ENCODE data around the gene MYBL2. TPM values are rescaled to one million over a fixed set of nuclear protein-coding genes. Genes with fewer than 3 reads are reported as not detected.

MYBL2 gene
- total RNA-seq, 1 experiment from 2014 or later, result 53.5 TPM

DNA sequence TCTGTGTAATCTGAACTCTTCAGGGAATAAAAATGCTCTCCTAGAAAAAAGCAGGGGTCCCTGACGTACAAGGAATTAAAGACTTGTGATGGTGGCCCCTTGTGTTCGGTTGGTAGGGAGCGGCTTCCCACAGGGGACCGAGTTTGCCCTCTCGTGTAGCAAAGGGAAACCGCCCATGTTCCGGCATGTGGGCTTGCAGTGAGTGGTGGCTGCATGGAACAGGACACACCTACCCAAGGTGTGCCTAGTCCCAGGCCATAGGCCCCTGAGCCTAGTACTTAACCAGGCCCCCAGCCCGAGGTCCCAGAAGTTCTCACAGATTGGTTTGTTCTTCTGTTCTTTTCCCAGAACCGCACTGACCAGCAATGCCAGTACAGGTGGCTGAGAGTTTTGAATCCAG is 15.5 kb downstream of the MYBL2 start:
- DNase-seq (ENCODE audit: low read depth), result no peak

DNA sequence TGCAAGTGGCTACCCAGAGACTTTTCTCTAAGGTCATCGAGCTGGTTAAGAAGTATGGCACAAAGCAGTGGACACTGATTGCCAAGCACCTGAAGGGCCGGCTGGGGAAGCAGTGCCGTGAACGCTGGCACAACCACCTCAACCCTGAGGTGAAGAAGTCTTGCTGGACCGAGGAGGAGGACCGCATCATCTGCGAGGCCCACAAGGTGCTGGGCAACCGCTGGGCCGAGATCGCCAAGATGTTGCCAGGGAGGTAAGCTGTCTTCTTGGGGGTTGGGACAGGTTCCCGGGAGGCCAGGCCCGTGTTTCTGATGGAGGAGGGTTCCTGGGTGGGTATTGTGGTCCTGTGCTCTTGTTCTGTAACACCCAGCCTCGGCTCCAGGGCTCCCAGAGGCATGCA is 19.9 kb downstream of the MYBL2 start:
- no peak for DNase-seq (ENCODE audit: low read depth)

DNA sequence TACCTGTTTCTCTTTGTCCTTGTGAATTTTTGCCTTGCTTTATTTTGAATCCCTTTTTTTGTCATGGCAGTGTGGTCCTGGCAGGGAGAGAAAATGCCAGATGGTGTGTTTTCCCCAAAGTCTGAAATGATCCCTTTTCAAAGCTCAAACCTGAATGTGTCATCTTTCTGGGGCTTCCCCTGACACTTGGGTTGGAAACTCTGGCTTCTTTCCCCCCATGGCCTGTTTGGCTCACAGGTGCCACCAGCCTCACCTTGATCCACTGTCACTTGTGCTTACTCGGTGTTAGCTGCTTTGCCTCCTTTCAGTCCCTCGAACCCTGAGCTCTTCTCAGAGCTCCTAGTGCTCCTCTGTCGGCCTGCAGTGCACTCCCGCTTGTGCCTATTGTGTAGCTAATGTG is 22.3 kb downstream of the MYBL2 start:
- DNase-seq (ENCODE audit: low read depth), result no peak

DNA sequence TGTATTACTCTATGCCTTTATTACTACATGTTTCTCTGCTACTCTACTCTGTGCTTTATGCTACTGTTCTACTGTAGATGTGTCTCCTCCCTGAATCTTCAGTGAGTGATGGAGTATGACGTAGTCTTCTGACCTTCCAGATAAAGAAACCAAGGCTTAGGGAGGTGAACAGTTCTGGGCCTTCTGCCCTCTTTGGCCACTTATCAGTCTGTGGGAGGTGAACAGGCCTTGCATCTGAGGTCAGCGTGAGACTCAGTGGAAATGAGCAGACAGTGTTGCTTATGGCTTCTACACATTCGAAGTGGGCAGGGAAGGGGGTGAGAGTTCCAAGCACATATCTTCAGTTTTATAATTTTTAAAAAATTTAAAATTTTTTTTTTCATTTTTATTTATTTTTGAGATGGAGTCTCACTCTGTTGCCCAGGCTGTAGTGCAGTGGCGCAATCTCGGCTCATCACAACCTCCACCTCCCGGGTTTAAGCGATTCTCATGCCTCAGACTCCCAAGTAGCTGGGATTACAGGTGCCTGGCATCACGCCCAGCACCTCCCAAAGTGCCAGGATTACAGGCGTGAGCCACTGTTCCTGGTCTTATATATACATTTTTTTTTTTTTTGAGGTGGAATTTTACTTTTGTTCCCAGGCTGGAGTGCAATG is 24.2 kb downstream of the MYBL2 start:
- no peak for DNase-seq (ENCODE audit: low read depth)

DNA sequence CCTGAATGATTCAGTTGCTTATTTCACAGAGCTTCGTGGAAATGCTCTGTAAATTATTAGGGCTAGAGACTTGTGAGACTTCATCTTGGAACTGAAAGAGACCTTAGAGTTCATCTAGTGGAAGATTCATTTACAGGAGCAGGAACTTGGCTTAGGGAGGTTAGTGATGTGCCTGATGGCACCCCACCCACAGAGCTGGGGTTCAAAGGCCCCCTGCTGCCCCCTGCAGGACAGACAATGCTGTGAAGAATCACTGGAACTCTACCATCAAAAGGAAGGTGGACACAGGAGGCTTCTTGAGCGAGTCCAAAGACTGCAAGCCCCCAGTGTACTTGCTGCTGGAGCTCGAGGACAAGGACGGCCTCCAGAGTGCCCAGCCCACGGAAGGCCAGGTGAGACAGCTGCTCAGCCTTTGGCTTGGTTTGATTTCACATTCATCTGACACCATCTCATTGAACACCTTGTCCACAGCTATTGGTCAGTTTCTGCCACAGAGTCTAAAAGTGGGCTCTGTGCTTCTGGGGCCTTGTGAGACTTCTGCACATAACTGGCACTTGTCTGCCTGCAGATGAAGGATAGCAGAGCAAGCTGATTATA is 25.1 kb downstream of the MYBL2 start:
- peak; percentile 60 for DNase-seq (ENCODE audit: low read depth)

DNA sequence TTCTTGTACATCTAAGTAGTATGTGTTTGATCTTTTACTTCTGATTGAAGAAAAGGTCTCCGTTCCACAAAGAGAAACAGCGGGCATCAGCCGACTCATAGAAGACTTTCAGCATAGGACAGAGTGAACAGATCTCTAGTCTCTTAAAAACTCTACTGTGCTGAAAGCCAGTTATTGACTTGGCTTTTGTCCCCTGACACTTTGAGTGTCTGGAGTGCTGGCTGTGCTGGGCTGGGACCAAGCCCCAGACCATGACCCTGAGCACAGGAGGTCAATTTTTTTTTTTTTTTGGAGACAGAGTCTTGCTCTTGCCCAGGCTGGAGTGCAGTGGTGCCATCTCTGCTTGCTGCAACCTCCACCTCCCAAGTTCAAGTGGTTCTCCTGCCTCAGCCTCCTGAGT is 27.8 kb downstream of the MYBL2 start:
- DNase-seq (ENCODE audit: low read depth), result no peak

DNA sequence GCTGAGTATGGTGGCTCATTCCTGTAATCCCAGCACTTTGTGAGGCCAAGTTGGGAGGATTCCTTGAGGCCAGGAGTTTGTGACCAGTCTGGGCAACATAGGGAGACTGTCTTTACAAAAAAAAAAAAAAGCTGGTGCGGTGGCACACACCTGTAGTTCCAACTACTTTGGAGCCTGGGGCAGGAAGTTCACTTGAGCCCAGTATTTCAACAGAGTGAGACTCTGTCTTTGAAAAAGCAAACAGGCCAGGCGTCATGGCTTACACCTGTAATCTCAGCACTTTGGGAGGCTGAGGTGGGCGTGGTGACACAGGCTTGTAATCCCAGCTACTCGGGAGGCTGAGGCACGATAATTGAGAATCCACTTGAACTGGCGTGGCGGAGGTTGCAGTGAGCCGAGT is 28.7 kb downstream of the MYBL2 start:
- DNase-seq (ENCODE audit: low read depth), result no peak

DNA sequence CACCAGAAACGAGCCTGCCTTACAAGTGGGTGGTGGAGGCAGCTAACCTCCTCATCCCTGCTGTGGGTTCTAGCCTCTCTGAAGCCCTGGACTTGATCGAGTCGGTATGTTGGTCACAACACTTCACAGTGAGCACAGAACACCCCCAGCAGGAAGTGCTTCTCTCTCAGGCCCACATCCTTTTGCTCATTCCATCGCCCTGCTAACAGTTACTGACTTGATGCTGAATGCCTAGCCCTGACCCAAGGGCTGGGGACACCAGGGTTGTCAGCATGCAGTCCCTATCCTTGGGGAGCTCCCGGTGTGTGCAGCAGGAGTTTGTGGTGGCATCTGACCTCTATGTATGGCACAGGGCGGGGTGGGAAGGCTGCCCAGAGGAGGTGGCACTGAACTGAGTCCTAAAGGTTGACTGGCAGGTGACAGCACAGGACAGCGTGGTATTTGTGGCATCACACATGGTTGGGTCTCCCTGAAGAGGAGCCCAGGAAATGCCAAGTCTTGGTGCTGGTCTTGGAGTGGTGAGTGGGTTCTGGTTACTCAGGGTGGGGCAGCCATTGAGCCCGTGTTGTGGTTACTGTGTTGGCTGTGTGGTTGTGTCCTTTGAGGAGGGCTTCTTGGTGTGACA is 33.1 kb downstream of the MYBL2 start:
- no peak for DNase-seq (ENCODE audit: low read depth)

DNA sequence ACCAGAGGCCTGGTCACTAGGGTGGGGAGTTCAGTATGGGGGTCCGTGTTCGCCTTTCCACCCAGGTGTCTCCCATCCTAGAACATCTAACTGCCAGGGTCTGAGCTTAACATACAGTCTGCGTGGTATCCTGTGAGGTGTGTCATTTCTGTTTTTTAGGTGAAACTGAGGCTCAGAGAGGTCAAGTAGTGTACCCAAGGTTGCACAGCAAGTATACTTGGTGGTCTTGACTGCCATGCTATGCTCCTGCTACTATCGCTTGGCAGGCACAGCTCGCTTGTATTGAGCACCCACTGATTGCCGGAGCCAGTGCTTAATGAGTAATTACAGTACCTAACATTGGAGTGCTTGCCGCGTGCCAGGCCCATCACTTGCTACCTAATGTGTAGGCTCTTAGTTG is 33.7 kb downstream of the MYBL2 start:
- no peak for DNase-seq (ENCODE audit: low read depth)

DNA sequence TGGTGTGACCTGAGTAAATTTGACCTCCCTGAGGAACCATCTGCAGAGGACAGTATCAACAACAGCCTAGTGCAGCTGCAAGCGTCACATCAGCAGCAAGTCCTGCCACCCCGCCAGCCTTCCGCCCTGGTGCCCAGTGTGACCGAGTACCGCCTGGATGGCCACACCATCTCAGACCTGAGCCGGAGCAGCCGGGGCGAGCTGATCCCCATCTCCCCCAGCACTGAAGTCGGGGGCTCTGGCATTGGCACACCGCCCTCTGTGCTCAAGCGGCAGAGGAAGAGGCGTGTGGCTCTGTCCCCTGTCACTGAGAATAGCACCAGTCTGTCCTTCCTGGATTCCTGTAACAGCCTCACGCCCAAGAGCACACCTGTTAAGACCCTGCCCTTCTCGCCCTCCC is 35.6 kb downstream of the MYBL2 start:
- no peak for DNase-seq (ENCODE audit: low read depth)

DNA sequence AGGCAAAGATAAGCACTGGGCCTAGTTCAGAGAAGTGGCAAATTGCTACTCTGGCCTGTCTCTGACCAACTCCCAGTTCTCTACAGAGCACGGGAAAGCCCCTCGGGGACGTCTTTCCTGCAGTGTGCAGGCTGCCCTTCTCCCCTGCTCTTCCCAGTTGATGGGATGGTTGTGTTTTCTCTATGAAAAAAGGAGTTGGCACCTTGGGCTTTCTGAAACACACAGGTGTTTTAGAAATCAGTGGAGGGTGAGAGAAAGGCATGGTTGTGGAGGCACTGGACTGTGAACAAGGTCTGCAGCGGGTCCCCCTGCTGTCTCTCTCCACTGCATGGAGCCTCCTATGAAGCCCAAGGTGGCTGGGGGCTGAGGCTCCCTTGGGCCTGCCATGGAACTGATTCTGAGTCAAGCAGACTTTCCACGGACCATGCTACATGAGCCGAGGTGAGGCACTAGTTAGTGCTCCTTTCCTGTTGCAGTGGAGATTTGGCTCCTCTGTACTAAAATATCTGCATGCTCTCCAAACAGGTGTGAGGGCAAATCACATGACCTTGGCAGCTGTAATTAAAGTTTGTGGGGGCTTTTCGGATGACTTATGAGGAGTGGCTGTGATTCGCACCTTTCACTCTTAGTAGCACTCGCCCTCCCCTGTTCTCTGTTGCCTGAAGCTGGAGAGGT is 43.6 kb downstream of the MYBL2 start:
- DNase-seq (ENCODE audit: low read depth), result no peak

DNA sequence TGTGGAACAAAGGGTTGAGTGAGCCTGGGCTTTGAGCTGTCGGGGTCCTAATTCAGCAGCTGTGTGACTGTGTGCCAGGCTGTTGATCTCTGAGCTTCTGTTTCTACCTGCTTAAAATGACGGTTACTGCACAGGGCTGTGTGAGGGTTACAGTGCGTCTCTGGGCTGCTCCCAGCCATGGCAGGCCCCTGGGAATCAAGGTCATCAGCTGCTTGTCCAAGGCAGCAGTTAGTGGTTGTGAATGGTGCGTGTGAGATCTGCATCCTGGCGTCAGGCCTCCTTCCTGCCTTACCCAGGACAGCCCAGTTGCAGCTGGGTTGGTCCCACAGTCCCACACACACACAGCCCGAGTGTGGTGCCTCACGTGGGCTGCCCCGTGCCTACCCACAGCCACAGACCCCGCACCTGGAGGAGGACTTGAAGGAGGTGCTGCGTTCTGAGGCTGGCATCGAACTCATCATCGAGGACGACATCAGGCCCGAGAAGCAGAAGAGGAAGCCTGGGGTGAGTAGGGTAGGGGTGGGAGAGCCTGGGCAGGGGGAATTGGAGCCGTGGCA is 44.3 kb downstream of the MYBL2 start:
- no peak for DNase-seq (ENCODE audit: low read depth)

DNA sequence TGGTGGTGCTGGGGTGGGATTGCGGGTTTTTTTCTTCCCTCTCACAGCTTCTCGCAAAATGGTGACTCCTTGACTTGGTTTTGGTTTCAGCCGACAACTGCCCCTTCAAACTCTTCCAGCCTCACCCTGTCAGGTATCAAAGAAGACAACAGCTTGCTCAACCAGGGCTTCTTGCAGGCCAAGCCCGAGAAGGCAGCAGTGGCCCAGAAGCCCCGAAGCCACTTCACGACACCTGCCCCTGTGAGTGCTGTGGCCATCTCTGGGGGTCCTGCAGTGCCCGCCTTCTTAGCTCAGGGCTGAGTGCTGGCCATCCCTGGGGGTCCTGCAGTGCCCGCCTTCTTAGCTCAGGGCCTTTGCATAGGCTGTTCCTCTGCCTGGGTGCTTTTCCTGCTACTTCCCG is 48.1 kb downstream of the MYBL2 start:
- DNase-seq (ENCODE audit: low read depth), result no peak

DNA sequence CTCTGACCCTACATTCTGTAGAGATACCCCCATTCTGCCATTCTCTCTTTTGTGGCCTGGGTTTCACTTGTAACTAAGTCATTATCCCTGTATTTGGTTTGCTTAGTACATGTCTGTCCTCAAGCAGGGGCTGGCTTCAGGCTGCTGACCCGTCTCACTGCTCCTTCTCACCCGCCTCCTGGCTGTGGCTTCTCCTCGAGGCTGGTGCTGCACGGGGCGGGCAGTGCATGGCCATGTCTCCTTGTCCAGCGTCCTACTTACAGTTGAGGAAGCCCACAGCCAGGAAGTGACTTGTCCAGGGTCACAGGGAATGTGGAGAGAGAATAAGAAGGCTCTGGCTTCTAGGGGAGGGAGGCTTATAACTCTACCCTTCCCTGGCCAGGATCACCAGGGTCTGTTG is 48.6 kb downstream of the MYBL2 start:
- no peak for DNase-seq (ENCODE audit: low read depth)

DNA sequence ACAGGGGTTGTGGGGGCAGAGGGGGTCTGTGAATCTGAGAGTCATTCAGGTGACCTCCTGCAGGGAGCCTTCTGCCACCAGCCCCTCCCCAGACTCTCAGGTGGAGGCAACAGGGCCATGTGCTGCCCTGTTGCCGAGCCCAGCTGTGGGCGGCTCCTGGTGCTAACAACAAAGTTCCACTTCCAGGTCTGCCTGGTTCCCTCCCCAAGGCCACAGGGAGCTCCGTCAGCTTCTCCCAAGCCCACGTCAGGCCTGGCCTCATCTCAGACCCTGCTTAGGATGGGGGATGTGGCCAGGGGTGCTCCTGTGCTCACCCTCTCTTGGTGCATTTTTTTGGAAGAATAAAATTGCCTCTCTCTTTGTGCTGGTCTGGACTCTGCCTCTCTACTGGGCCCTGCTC is 49.2 kb downstream of the MYBL2 start:
- DNase-seq (ENCODE audit: low read depth), result no peak

DNA sequence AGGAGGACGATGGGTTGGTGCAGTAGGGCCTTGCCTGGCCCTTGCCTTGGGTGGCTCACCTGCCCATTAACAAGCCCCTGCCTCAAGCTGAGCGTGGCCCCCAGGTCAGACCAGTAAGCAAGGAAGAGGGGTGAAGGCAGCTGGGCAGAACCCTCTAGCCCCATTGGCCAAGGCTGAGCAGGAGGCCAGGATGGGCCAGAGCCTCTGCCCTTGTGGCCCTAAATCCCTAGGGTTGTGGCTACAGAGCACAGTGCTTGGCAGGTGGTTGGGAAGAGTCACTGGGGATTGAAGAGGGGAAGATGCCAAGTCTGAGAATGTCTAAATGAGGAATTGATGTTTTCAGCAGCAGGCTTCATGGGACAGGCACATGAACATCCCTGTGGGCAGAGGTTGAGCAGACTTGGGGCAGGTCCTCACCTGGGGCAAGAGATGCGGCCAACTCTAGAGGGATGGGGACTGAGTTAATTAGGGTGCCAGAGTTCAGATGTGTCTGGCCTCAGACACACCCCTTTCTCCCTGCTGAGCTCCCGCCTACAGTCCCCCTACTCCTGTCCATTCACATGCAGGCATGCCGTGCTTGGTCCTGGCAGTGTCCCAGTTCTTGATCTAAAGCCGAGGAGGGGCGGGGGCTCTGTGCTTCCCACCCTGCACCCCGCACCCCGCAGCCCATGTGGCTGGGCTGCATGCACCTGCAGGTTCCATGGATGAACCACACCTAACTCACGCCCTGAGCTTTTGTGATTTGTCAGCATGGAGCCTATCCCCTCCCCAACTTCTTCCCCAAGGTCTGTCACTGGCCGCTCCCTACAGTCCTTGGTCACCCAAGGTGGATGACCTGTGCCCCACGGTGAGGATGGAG is 50.1 kb downstream of the MYBL2 start:
- DNase-seq (ENCODE audit: low read depth), result no peak

DNA sequence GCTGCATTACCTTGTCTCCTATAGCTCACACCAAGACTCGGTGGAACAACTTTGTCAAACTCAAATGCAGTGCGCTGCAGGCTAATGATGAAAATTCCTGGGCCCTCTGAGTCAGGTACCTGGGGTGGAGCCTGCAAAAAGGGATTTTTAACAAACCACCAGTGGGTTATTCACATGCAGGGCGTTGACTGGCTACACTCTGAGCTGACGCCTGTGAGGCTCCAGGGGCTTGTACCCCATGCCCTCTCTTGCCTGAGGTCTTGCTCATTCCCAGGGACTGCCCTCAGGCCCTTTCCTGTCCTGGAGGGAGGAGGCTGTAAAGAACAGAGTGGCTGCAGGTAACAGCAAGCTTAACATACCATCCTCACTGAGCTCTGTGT is 50.7 kb downstream of the MYBL2 start:
- DNase-seq (ENCODE audit: low read depth), result no peak

DNA sequence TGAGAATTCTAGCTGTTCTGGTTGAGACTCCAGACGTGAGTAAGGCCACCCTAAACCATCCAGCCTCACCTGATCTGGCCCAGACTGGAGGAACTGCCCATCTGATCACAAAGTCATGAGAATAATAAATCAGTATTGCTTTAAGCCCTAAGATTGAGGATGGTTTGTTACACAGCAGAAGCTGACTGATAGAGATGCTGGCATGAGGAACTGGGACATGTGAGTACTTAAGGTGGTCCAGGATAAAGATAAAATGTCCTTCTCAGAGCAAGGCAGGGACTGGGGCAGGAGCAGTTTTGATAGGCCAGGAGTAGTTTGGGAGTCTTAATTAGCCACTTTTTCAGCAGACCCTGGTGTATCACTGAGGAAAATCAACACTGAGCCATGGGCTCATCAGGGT is 53.1 kb downstream of the MYBL2 start:
- no peak for DNase-seq (ENCODE audit: low read depth)

DNA sequence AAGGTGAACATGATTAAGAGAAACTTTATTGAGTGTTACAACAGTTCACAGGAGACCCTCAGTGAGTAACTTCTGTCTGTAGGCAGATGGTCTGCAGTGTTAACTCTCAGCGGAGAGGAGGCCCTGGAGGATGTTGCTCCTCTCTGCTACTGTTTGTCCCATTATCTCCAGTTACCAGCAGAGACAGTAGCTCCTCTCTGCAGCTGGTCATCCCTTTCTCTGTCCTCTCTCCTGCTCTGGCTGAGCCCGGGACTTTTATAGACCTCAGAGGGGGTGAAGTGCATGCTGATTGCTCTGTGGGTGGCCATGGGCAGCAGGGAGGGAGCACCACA is 54.1 kb downstream of the MYBL2 start:
- no peak for DNase-seq (ENCODE audit: low read depth)

DNA sequence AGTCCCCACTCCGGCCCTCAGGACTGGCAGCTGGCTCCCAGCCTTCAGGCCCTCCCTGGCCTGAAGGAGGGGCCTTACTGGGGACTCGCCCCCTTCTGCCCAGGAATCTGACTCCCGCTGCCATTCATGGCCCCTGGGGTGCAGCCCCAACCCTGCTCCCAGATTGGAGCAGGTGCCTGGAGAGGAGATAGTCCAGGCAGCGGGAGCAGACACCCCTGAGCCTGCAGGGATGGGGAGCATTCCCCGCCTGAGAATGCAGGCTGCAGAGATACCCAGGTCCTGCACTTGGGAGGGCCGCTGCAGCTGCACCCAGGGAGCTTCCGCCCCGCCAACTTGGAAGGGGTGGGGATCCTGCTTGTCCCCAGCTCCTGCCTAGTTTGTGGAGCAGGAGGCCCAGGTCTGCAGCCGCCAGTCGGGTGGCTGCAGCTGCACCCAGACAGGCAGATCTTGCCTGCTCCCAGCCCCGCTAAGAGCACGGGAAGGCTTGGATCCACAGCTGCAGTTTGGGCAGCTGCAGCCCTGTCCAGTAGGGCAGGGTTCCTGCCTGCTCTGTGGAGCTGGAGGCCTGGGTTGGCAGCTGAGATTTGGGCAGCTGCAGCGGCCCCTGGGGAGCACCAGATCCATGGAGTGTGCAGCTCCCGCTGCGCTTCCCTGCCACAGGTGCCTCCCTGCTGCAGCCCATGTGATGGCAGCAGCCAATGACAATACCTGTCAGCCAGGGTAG is 54.7 kb downstream of the MYBL2 start:
- no peak for DNase-seq (ENCODE audit: low read depth)

DNA sequence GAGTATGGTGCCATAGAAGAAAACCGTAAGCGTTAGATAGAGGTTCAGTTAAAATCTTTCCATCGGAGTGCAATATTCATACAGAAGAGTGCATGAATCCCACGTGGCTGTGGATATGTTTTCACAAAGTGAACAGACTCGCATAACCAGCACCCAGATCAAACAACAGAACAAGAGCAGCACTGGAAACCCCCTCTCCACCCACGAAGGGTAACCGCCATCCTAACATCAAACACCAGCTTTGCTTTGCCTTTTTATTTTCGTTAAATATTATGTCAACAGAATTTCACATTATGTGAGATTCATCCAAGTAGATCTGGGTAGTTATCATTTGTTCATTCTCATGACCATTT is 55.2 kb downstream of the MYBL2 start:
- DNase-seq (ENCODE audit: low read depth), result no peak
